ENCODE data around the gene SCO2. TPM values are rescaled to one million over a fixed set of nuclear protein-coding genes. Genes with fewer than 3 reads are reported as not detected.
A peak's percentile ranks its signal among the peaks of the same experiment; 100 is the strongest.

The SCO2 gene
- total RNA-seq, 3 donors from 2014 or later (not counting 1 experiment from before 2014, with no cell fraction given), result 2.8 to 13.5 (median 8.4) TPM

- no peak overlapping the region for H3K4me3 ChIP-seq (ENCODE audit: low read length)
- Mint-ChIP-seq H3K9me3 (no peaks in the 10 kb centered on the region), H3K4me1 (peaks cover 12 to 14% of the 10 kb centered on the region in 2 donors), H3K27ac (no peak overlapping the region), H3K4me3 (no peak overlapping the region), H3K36me3 (no peaks in the 10 kb centered on the region), H3K27me3 (ENCODE audit: low read depth in 2 of 2) (no peaks in the 10 kb centered on the region)
- H3K27ac ChIP-seq (ENCODE audit: low read length), result no peak overlapping the region
- peaks cover 3% of the 10 kb centered on the region for H3K4me1 ChIP-seq (ENCODE audit: control insufficient read depth, insufficient read depth, low read length)
- H3K36me3 ChIP-seq (ENCODE audit: control insufficient read depth, insufficient read depth, low read length), result no peaks in the 10 kb centered on the region
- H3K27me3 ChIP-seq (ENCODE audit: control insufficient read depth, insufficient read depth, low read length), result no peaks in the 10 kb centered on the region
- no peaks in the 10 kb centered on the region for H3K9me3 ChIP-seq (ENCODE audit: control insufficient read depth, insufficient read depth, low read length)
- ATAC-seq (no peak), DNase-seq (no peak)
- intact Hi-C loops (cut with micrococcal nuclease), result no loop called here
- no peak for TF ChIP-seq CTCF (IDR thresholded peaks at IDR 0.05)
- 98% methylated on average over 3 of the region's 5 CpGs for WGBS (ENCODE audit: insufficient coverage)
These were observed 31.3 kb upstream of the SCO2 start for GRCh38 chr22:50556703-50557102.

- TF ChIP-seq CTCF (IDR thresholded peaks at IDR 0.05), result no peak
- H3K27me3 ChIP-seq (ENCODE audit: control insufficient read depth, insufficient read depth, low read length), result no peaks in the 10 kb centered on the region
- Mint-ChIP-seq H3K36me3 (no peaks in the 10 kb centered on the region), H3K4me3 (no peak overlapping the region), H3K4me1 (peaks cover 5 to 14% of the 10 kb centered on the region in 2 donors), H3K27me3 (ENCODE audit: low read depth in 2 of 2) (no peaks in the 10 kb centered on the region), H3K27ac (no peak overlapping the region), H3K9me3 (no peaks in the 10 kb centered on the region)
- DNase-seq, result no peak
- no peak overlapping the region for H3K4me3 ChIP-seq (ENCODE audit: low read length)
- peaks cover 18% of the 10 kb centered on the region for H3K4me1 ChIP-seq (ENCODE audit: control insufficient read depth, insufficient read depth, low read length)
- intact Hi-C loops (cut with micrococcal nuclease), result no loop called here
- WGBS (ENCODE audit: insufficient coverage), result 85% methylated on average over 8 of the region's 8 CpGs
- no peak for ATAC-seq
- no peak overlapping the region for H3K27ac ChIP-seq (ENCODE audit: low read length)
- H3K36me3 ChIP-seq (ENCODE audit: control insufficient read depth, insufficient read depth, low read length), result no peaks in the 10 kb centered on the region
- no peaks in the 10 kb centered on the region for H3K9me3 ChIP-seq (ENCODE audit: control insufficient read depth, insufficient read depth, low read length)
These were observed 27.9 kb upstream of the SCO2 start for GRCh38 chr22:50553310-50553709.

GRCh38 chr22:50551160-50551752 lies 25.9 kb upstream of the SCO2 start:
- no peak for TF ChIP-seq CTCF (IDR thresholded peaks at IDR 0.05)
- 97% methylated on average over 11 of the region's 11 CpGs for WGBS (ENCODE audit: insufficient coverage)
- H3K36me3 ChIP-seq (ENCODE audit: control insufficient read depth, insufficient read depth, low read length), result no peaks in the 10 kb centered on the region
- no peaks in the 10 kb centered on the region for H3K27me3 ChIP-seq (ENCODE audit: control insufficient read depth, insufficient read depth, low read length)
- Mint-ChIP-seq H3K4me3 (no peak overlapping the region), H3K36me3 (no peaks in the 10 kb centered on the region), H3K4me1 (peaks cover 5 to 18% of the 10 kb centered on the region in 2 donors), H3K9me3 (no peaks in the 10 kb centered on the region), H3K27me3 (ENCODE audit: low read depth in 2 of 2) (no peaks in the 10 kb centered on the region), H3K27ac (no peak overlapping the region)
- intact Hi-C loops (cut with micrococcal nuclease), result no loop called here
- H3K27ac ChIP-seq (ENCODE audit: low read length), result no peak overlapping the region
- H3K4me3 ChIP-seq (ENCODE audit: low read length), result no peak overlapping the region
- peaks cover 27% of the 10 kb centered on the region for H3K4me1 ChIP-seq (ENCODE audit: control insufficient read depth, insufficient read depth, low read length)
- DNase-seq (no peak), ATAC-seq (no peak)
- no peaks in the 10 kb centered on the region for H3K9me3 ChIP-seq (ENCODE audit: control insufficient read depth, insufficient read depth, low read length)

GRCh38 chr22:50550395-50550794 lies 25.0 kb upstream of the SCO2 start:
- H3K9me3 ChIP-seq (ENCODE audit: control insufficient read depth, insufficient read depth, low read length), result no peaks in the 10 kb centered on the region
- H3K4me1 Mint-ChIP-seq, result peaks cover 5 to 27% of the 10 kb centered on the region in 2 donors
- peak overlapping the region; percentile 74 for H3K4me3 Mint-ChIP-seq
- peaks cover 36% of the 10 kb centered on the region for H3K4me1 ChIP-seq (ENCODE audit: control insufficient read depth, insufficient read depth, low read length)
- no peaks in the 10 kb centered on the region for H3K36me3 Mint-ChIP-seq
- H3K27ac ChIP-seq (ENCODE audit: low read length), result no peak overlapping the region
- no peaks in the 10 kb centered on the region for H3K27me3 Mint-ChIP-seq (ENCODE audit: low read depth in 2 of 2)
- intact Hi-C loops (cut with micrococcal nuclease), result no loop called here
- DNase-seq (no peak), ATAC-seq (no peak)
- H3K27ac Mint-ChIP-seq, result peak overlapping the region in 1 of 2 donors; percentile 40
- no peaks in the 10 kb centered on the region for H3K9me3 Mint-ChIP-seq
- TF ChIP-seq CTCF (IDR thresholded peaks at IDR 0.05), result no peak
- H3K36me3 ChIP-seq (ENCODE audit: control insufficient read depth, insufficient read depth, low read length), result no peaks in the 10 kb centered on the region
- no peak overlapping the region for H3K4me3 ChIP-seq (ENCODE audit: low read length)
- WGBS (ENCODE audit: insufficient coverage), result 94% methylated on average over 8 of the region's 8 CpGs
- H3K27me3 ChIP-seq (ENCODE audit: control insufficient read depth, insufficient read depth, low read length), result no peaks in the 10 kb centered on the region
